ENCODE results near the gene SOX6.

DNA sequence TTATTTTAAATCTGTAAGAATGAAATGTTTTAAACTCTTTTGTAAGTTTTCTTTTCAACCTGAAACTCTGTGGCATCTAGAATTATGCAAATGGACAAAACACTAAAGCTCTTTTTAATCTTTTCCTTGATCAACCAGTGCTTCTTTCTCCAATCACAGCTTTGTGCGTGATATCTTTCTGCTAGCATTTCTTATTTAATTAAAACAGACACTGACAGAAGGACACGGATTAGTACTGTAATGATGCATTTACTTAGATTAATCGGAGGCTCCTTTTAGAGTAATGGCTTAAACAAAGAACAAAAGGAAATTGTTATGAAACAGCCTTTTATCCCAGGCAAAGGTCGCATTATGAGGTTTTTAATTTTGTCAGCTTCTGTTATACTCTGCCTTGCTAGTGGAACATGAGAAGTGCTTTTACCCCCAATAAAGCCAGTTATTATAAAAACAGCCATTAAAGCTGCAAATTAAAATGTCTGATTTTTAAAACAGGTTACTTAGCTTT is 48.5 kb upstream of the SOX6 start:
- TF ChIP-seq, protein P1, sequence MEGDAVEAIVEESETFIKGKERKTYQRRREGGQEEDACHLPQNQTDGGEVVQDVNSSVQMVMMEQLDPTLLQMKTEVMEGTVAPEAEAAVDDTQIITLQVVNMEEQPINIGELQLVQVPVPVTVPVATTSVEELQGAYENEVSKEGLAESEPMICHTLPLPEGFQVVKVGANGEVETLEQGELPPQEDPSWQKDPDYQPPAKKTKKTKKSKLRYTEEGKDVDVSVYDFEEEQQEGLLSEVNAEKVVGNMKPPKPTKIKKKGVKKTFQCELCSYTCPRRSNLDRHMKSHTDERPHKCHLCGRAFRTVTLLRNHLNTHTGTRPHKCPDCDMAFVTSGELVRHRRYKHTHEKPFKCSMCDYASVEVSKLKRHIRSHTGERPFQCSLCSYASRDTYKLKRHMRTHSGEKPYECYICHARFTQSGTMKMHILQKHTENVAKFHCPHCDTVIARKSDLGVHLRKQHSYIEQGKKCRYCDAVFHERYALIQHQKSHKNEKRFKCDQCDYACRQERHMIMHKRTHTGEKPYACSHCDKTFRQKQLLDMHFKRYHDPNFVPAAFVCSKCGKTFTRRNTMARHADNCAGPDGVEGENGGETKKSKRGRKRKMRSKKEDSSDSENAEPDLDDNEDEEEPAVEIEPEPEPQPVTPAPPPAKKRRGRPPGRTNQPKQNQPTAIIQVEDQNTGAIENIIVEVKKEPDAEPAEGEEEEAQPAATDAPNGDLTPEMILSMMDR (IDR thresholded peaks at IDR 0.05): no peak
- TF ChIP-seq EZH2 (IDR thresholded peaks at IDR 0.05) (no peak), EZH2phosphoT487 (IDR thresholded peaks at IDR 0.05) (no peak)
